IMR-90 (cell line): Measurements from ENCODE around the gene EFHC1. TPM values are rescaled to one million over a fixed set of nuclear protein-coding genes. Genes with fewer than 3 reads are reported as not detected.

Experiments
- ATAC-seq: fragments of 200-7000 bp; cut with Tn5 transposase; 2 replicates; pipeline ENCODE4 v1.9.1; 2020; ENCODE audit warnings: low read depth, mild to moderate bottlenecking, moderate library complexity
- BruUV-seq: library from RNA; stranded (reverse); fragments of 400-500 nt; replicated peaks from 2 replicates; lab custom pipeline; 2021; lab: Mats Ljungman, UMichigan
- CTCF ChIA-PET: fragments of 300-600 bp; formaldehyde crosslinking; extraction: SDS; loops from one replicate; lab custom pipeline; 2021; ENCODE audit warnings: antibody characterized with exemption; lab: Yijun Ruan, JAX
- POLR2A ChIA-PET: fragments of 300-600 bp; sonication (Branson Sonifier 250); formaldehyde crosslinking; loops from one replicate; lab custom pipeline; 2022; ENCODE audit warnings: antibody characterized with exemption; ENCODE audit not compliant: unreplicated experiment; lab: Charles Lee
- DNase-seq: peaks from one replicate; pipeline ENCODE4 v3.0.0; 2013
- H2AFZ ChIP-seq: replicated peaks from 2 replicates; pipeline ENCODE3; 2013; ENCODE audit warnings: low read length, mild to moderate bottlenecking; ENCODE audit not compliant: poor library complexity
- H2AK5ac ChIP-seq: 2 replicates; pipeline ENCODE4 v1.6.1; 2013; ENCODE audit warnings: low read depth, low read length, inconsistent platforms
- H2AK9ac ChIP-seq: replicated peaks from 2 replicates; pipeline ENCODE3; 2013; ENCODE audit warnings: mild to moderate bottlenecking, low read depth, low read length, moderate library complexity; ENCODE audit not compliant: poor library complexity
- H2BK120ac ChIP-seq: 2 replicates; pipeline ENCODE4 v1.6.1; 2013; ENCODE audit warnings: low read depth, low read length, inconsistent platforms
- H2BK15ac ChIP-seq: 3 replicates; pipeline ENCODE4 v1.6.1; 2013; ENCODE audit warnings: low read depth, low read length, inconsistent platforms
- H2BK20ac ChIP-seq: 2 replicates; pipeline ENCODE4 v1.6.1; 2013; ENCODE audit warnings: low read depth, mild to moderate bottlenecking, inconsistent platforms, low read length, moderate library complexity
- H2BK5ac ChIP-seq: 2 replicates; pipeline ENCODE4 v1.6.1; 2013; ENCODE audit warnings: mild to moderate bottlenecking, low read depth, low read length, inconsistent platforms; ENCODE audit not compliant: poor library complexity, severe bottlenecking
- H3K14ac ChIP-seq: replicated peaks from 2 replicates; pipeline ENCODE4 v1.6.1; 2013; ENCODE audit warnings: low read depth, low read length, inconsistent platforms
- H3K18ac ChIP-seq: 2 replicates; pipeline ENCODE4 v1.6.1; 2013; ENCODE audit warnings: low read depth, low read length, control low read depth
- H3K23ac ChIP-seq: 2 replicates; pipeline ENCODE4 v1.6.1; 2013; ENCODE audit warnings: low read depth, low read length, inconsistent platforms
- H3K27ac ChIP-seq: 2 replicates; pipeline ENCODE4 v1.5.1; 2013; ENCODE audit warnings: mild to moderate bottlenecking, control low read depth, low read length; ENCODE audit not compliant: insufficient read depth
- H3K27me3 ChIP-seq: 2 replicates; pipeline ENCODE4 v1.6.1; 2013; ENCODE audit warnings: low read length; ENCODE audit not compliant: control insufficient read depth, insufficient read depth
- H3K36me3 ChIP-seq: 2 replicates; pipeline ENCODE4 v1.6.1; 2013; ENCODE audit warnings: low read length, mixed read lengths; ENCODE audit not compliant: control insufficient read depth, insufficient read depth
- H3K4ac ChIP-seq: 2 replicates; pipeline ENCODE4 v1.6.1; 2013; ENCODE audit warnings: low read depth, low read length, inconsistent platforms
- H3K4me1 ChIP-seq: 2 replicates; pipeline ENCODE4 v1.6.1; 2013; ENCODE audit warnings: low read length, mixed read lengths; ENCODE audit not compliant: control insufficient read depth, insufficient read depth
- H3K4me2 ChIP-seq: 2 replicates; pipeline ENCODE4 v1.6.1; 2013; ENCODE audit warnings: low read depth, mild to moderate bottlenecking, control low read depth, low read length, moderate library complexity
- H3K4me3 ChIP-seq: 2 replicates; pipeline ENCODE4 v1.5.1; 2013; ENCODE audit warnings: low read depth, mild to moderate bottlenecking, control low read depth, low read length, moderate library complexity; ENCODE audit not compliant: insufficient read depth
- H3K56ac ChIP-seq: 2 replicates; pipeline ENCODE4 v1.6.1; 2013; ENCODE audit warnings: low read length, inconsistent platforms; ENCODE audit not compliant: insufficient read depth; ENCODE audit errors: extremely low read depth
- H3K79me1 ChIP-seq, 2 experiments: 2 replicates each; pipeline ENCODE4 v1.6.1; 2013; ENCODE audit warnings: low read length in 2 of 2, inconsistent platforms in 1 of 2, low read depth in 1 of 2
- H3K9ac ChIP-seq: 2 replicates; pipeline ENCODE4 v1.6.1; 2013; ENCODE audit warnings: low read depth, low read length, control low read depth
- H3K9me1 ChIP-seq: 2 replicates; pipeline ENCODE4 v1.6.1; 2013; ENCODE audit warnings: low read length, inconsistent platforms; ENCODE audit not compliant: insufficient read depth
- H3K9me3 ChIP-seq: 2 replicates; pipeline ENCODE4 v1.6.1; 2013; ENCODE audit warnings: low read length; ENCODE audit not compliant: control insufficient read depth, insufficient read depth
- H4K20me1 ChIP-seq: 2 replicates; pipeline ENCODE4 v1.6.1; 2013; ENCODE audit warnings: low read length, inconsistent platforms; ENCODE audit not compliant: insufficient read depth
- H4K5ac ChIP-seq: 2 replicates; pipeline ENCODE4 v1.6.1; 2013; ENCODE audit warnings: mild to moderate bottlenecking, low read depth, low read length, control low read depth
- H4K8ac ChIP-seq, 2 experiments: 2 replicates each; pipeline ENCODE4 v1.6.1; 2013; ENCODE audit warnings: low read depth in 2 of 2, low read length in 2 of 2, control low read depth in 1 of 2, inconsistent platforms in 1 of 2
- H4K91ac ChIP-seq: 2 replicates; pipeline ENCODE4 v1.6.1; 2013; ENCODE audit warnings: low read depth, low read length, inconsistent platforms; ENCODE audit not compliant: insufficient read depth
- CHD1 ChIP-seq: IDR thresholded peaks from 2 replicates; pipeline ENCODE4 v1.6.1; 2012; ENCODE audit warnings: low read depth, low read length, improper control_type of control experiment
- MAFK ChIP-seq: IDR thresholded peaks from 2 replicates; pipeline ENCODE4 v1.6.1; 2012; ENCODE audit warnings: low read depth, low read length, improper control_type of control experiment
- MAZ ChIP-seq: IDR thresholded peaks from 2 replicates; pipeline ENCODE4 v1.6.1; 2012; ENCODE audit warnings: low read depth, mild to moderate bottlenecking, low read length, improper control_type of control experiment, moderate library complexity, borderline replicate concordance
- MXI1 ChIP-seq: IDR thresholded peaks from 2 replicates; pipeline ENCODE4 v1.6.1; 2012; ENCODE audit warnings: low read depth, mild to moderate bottlenecking, low read length, moderate library complexity, borderline replicate concordance
- RAD21 ChIP-seq: IDR thresholded peaks from 2 replicates; pipeline ENCODE4 v1.6.1; 2012; ENCODE audit warnings: low read length, improper control_type of control experiment
- WGBS, 2 experiments: methylation state at CpG; one replicate each; pipeline versions ENCODE4 v1.1.5 to v1.1.7; 2013; ENCODE audit warnings: missing lambda C conversion rate in 2 of 2; ENCODE audit not compliant: insufficient read length in 1 of 2; ENCODE audit errors: extremely low coverage in 2 of 2; 5-methylcytosine and 5-hydroxymethylcytosine counted together
- dilution Hi-C: fragments of 300-500 bp; cut with HindIII; formaldehyde crosslinking; loops from one replicate; pipeline ENCODE4 v1.14.3; 2018; ENCODE audit warnings: low sequenced_read_pairs; ENCODE audit not compliant: unreplicated experiment
- in situ Hi-C: fragments of 300-500 bp; cut with MboI; formaldehyde crosslinking; loops from 3 replicates; pipeline ENCODE4 v1.14.3; 2019; ENCODE audit warnings: low sequenced_read_pairs, inconsistent platforms, mixed read lengths
- intact Hi-C: fragments of 100-400 bp; cut with micrococcal nuclease; formaldehyde crosslinking; loops from 2 replicates; pipeline ENCODE4 v1.10.0; 2022
- polyA plus RNA-seq, 3 experiments: library from polyadenylated mRNA; depleted of rRNA; stranded (reverse); fragments of >200 nt; gene quantifications; 2 replicates each; pipeline ENCODE4 v1.2.3, GENCODE V29; 2012; ENCODE audit warnings: low replicate concordance in 1 of 3
- total RNA-seq: library from RNA; depleted of rRNA; stranded (reverse); fragments of >200 nt; gene quantifications from 2 replicates; pipeline ENCODE4 v1.2.3, GENCODE V29; 2012
- TF ChIP-seq, protein P1 (sequence below): conservative IDR thresholded peaks from 2 replicates; pipeline ENCODE4 v1.5.1; 2012; ENCODE audit warnings: mild to moderate bottlenecking, low read depth, low read length, improper control_type of control experiment

EFHC1 gene
- total and polyA plus RNA-seq, 2 of the 4 experiments (the other 2 are of a cell fraction): 14.0 to 23.0 TPM

- Histone ChIP-seq H3K9me3 (peaks cover 2% of the 10 kb centered on the region), H2BK5ac (no peak overlapping the region), H3K14ac (no peak overlapping the region), H3K4me2 (no peak overlapping the region), H3K36me3 (no peaks in the 10 kb centered on the region), H3K4me1 (no peaks in the 10 kb centered on the region), H2AK9ac (no peak overlapping the region), H3K4me3 (no peak overlapping the region), H4K91ac (no peak overlapping the region), H3K27ac (no peak overlapping the region), H3K79me1 (no peaks in the 10 kb centered on the region), H2BK20ac (no peak overlapping the region), H4K20me1 (no peaks in the 10 kb centered on the region), H2BK15ac (no peak overlapping the region), H2AFZ (no peak overlapping the region), H4K8ac (no peak overlapping the region), H3K18ac (no peak overlapping the region), H3K9me1 (no peaks in the 10 kb centered on the region), H3K56ac (no peak overlapping the region), H3K27me3 (no peaks in the 10 kb centered on the region), H3K9ac (no peak overlapping the region), H3K23ac (no peak overlapping the region), H3K4ac (no peak overlapping the region), H2BK120ac (no peak overlapping the region), H2AK5ac (no peak overlapping the region), H4K5ac (no peak overlapping the region)
- no CpG with 5 or more reads among the region's 2 CpGs for WGBS, 2 experiments
- POLR2A ChIA-PET: no interaction called here
- DNase-seq: peak; percentile 56
- dilution Hi-C loops: no loop called here
- TF ChIP-seq CHD1: no peak
- TF ChIP-seq, protein P1, sequence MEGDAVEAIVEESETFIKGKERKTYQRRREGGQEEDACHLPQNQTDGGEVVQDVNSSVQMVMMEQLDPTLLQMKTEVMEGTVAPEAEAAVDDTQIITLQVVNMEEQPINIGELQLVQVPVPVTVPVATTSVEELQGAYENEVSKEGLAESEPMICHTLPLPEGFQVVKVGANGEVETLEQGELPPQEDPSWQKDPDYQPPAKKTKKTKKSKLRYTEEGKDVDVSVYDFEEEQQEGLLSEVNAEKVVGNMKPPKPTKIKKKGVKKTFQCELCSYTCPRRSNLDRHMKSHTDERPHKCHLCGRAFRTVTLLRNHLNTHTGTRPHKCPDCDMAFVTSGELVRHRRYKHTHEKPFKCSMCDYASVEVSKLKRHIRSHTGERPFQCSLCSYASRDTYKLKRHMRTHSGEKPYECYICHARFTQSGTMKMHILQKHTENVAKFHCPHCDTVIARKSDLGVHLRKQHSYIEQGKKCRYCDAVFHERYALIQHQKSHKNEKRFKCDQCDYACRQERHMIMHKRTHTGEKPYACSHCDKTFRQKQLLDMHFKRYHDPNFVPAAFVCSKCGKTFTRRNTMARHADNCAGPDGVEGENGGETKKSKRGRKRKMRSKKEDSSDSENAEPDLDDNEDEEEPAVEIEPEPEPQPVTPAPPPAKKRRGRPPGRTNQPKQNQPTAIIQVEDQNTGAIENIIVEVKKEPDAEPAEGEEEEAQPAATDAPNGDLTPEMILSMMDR: no peak
- TF ChIP-seq MAFK: no peak
- no peak for TF ChIP-seq MXI1
- no peak for TF ChIP-seq MAZ
- TF ChIP-seq RAD21: no peak
- no peak for ATAC-seq
- intact Hi-C loops: no loop called here
- no TSS peak for BruUV-seq
- CTCF ChIA-PET: interaction anchor here (1.1 kb wide), 1 partner anchor 13 kb away, joined by 3 read pairs; no protein-coding TSS in a partner anchor
- in situ Hi-C loops: no loop called here
Measured at GRCh38 chr6:52454556-52454955, 34.4 kb downstream of the EFHC1 start.
